HepG2 (cell line): Measurements from ENCODE around the gene JMJD6. TPM values are rescaled to one million over a fixed set of nuclear protein-coding genes. Genes with fewer than 3 reads are reported as not detected.

ENCODE experiments used
- ATAC-seq: fragments of 200-7000 bp; cut with Tn5 transposase; 3 replicates; pipeline ENCODE4 v1.9.1; 2020; ENCODE audit warnings: mild to moderate bottlenecking, moderate library complexity
- BruUV-seq: library from RNA; stranded (reverse); fragments of 400-500 nt; replicated peaks from 2 replicates; lab custom pipeline; 2021; lab: Mats Ljungman, UMichigan
- CTCF ChIA-PET: fragments of 300-600 bp; formaldehyde crosslinking; extraction: SDS; loops from one replicate; lab custom pipeline; 2021; ENCODE audit warnings: low total read pairs, inconsistent platforms, low intra/inter-chr PET ratio; lab: Yijun Ruan, JAX
- POLR2A ChIA-PET: fragments of 350-600 bp; sonication (Branson Sonifier 250); formaldehyde crosslinking; loops from one replicate; lab custom pipeline; 2020; ENCODE audit warnings: antibody characterized with exemption, inconsistent platforms; lab: Yijun Ruan, JAX
- DNase-seq: peaks from one replicate; pipeline ENCODE4 v3.0.0-alpha.2; 2015; ENCODE audit warnings: low spot score
- FAIRE-seq: peaks from 3 replicates; lab custom pipeline; 2011; peaks lifted over from hg19 to GRCh38; lab: Jason Lieb, UNC
- H2AFZ ChIP-seq: one replicate; pipeline ENCODE4 v1.6.1; 2011; ENCODE audit warnings: low read length, inconsistent platforms
- H3K27ac ChIP-seq: fragments of 300-600 bp; 3 replicates; pipeline ENCODE4 v1.8.0; 2011; ENCODE audit warnings: mixed run types, mild to moderate bottlenecking, mixed read lengths, low read length, inconsistent platforms; ENCODE audit not compliant: insufficient read depth; ENCODE audit errors: extremely low read length
- H3K27me3 ChIP-seq, 2 experiments: fragments of 200-600 bp in 1 of 2; 2 replicates in 1 of 2; 3 replicates in 1 of 2; pipeline versions ENCODE4 v1.6.0 to v1.8.0; 2011; ENCODE audit warnings: low read length in 2 of 2, mild to moderate bottlenecking in 2 of 2, moderate library complexity in 2 of 2, inconsistent platforms in 1 of 2; ENCODE audit not compliant: insufficient read depth in 2 of 2, control insufficient read depth in 1 of 2
- H3K36me3 ChIP-seq, 2 experiments: fragments of 200-600 bp in 1 of 2; replicated peaks in 1 of 2; 2 replicates in 1 of 2; 3 replicates in 1 of 2; pipeline versions ENCODE4 v1.5.1 to v1.8.0; 2011; ENCODE audit warnings: low read length in 2 of 2, inconsistent platforms in 1 of 2; ENCODE audit not compliant: insufficient read depth in 2 of 2, control insufficient read depth in 1 of 2
- H3K4me1 ChIP-seq: 2 replicates; pipeline ENCODE4 v1.5.1; 2012; ENCODE audit warnings: low read length, inconsistent platforms; ENCODE audit not compliant: insufficient read depth
- H3K4me2 ChIP-seq: 2 replicates; pipeline ENCODE4 v1.6.0; 2011; ENCODE audit warnings: low read depth, low read length, inconsistent platforms
- H3K4me3 ChIP-seq, 3 experiments: fragments of 200-600 bp in 1 of 3; sonication (generic), shearing (Covaris generic) in 1 of 3; replicated peaks in 1 of 3; 2 replicates each; pipeline ENCODE4 v1.5.1; 2011 to 2016; ENCODE audit warnings: low read length in 3 of 3, inconsistent platforms in 2 of 3, low read depth in 2 of 3, mild to moderate bottlenecking in 2 of 3, control low read depth in 1 of 3, mixed read lengths in 1 of 3; ENCODE audit not compliant: insufficient read depth in 1 of 3
- H3K79me2 ChIP-seq: one replicate; pipeline ENCODE4 v1.6.1; 2011; ENCODE audit warnings: low read length, inconsistent platforms; ENCODE audit not compliant: insufficient read depth
- H3K9ac ChIP-seq: 2 replicates; pipeline ENCODE4 v1.6.0; 2011; ENCODE audit warnings: mild to moderate bottlenecking, low read depth, low read length, inconsistent platforms; ENCODE audit not compliant: insufficient read depth
- H3K9me3 ChIP-seq: 2 replicates; pipeline ENCODE4 v1.5.1; 2012; ENCODE audit warnings: mild to moderate bottlenecking, low read length
- H4K20me1 ChIP-seq: 2 replicates; pipeline ENCODE4 v1.6.0; 2011; ENCODE audit warnings: inconsistent platforms, mild to moderate bottlenecking, low read length, moderate library complexity; ENCODE audit not compliant: insufficient read depth
- BATF2 ChIP-seq: sonication (generic); formaldehyde crosslinking; IDR thresholded peaks from 2 replicates; pipeline ENCODE4 v1.8.0; 2022; ENCODE audit warnings: mild to moderate bottlenecking, missing genetic modification reagents, moderate library complexity
- RBM22 ChIP-seq: fragments of 200-400 bp; formaldehyde crosslinking; optimal IDR thresholded peaks from 2 replicates; pipeline ENCODE3; 2017; ENCODE audit warnings: mild to moderate bottlenecking, low read length, moderate library complexity
- ZNF318 ChIP-seq: sonication (generic); formaldehyde crosslinking; IDR thresholded peaks from 2 replicates; pipeline ENCODE4 v1.4.0; 2020; ENCODE audit warnings: mild to moderate bottlenecking, missing genetic modification reagents
- ZNF337 ChIP-seq: sonication (generic); formaldehyde crosslinking; IDR thresholded peaks from 2 replicates; pipeline ENCODE4 v1.5.1; 2020; ENCODE audit warnings: missing genetic modification reagents, low read depth, mild to moderate bottlenecking, borderline replicate concordance
- ZNF703 ChIP-seq: sonication (generic); formaldehyde crosslinking; IDR thresholded peaks from 2 replicates; pipeline ENCODE4 v1.5.1; 2020; ENCODE audit warnings: missing genetic modification reagents, mild to moderate bottlenecking, moderate library complexity, borderline replicate concordance
- WGBS: methylation state at CpG from one replicate; pipeline ENCODE4 v1.1.6; 2017; ENCODE audit warnings: low lambda C conversion rate; 5-methylcytosine and 5-hydroxymethylcytosine counted together
- in situ Hi-C: cut with HindIII; loops from 2 replicates; pipeline ENCODE4 v1.10.0; 2017; ENCODE audit warnings: low pct_unique_long_range_greater_than_20kb; ENCODE audit not compliant: extremely low pct_ligation_motif_present
- intact Hi-C: fragments of 100-400 bp; cut with micrococcal nuclease; formaldehyde crosslinking; loops from one replicate; pipeline ENCODE4 v1.10.0; 2022; ENCODE audit not compliant: unreplicated experiment
- polyA plus RNA-seq, 8 experiments: library from polyadenylated mRNA; depleted of rRNA in 3 of 8; stranded (reverse) in 7 of 8; unstranded in 1 of 8; fragments of >200 nt; fragmentation: Illumina TruSeq in 4 of 8; extraction: Trizol in 4 of 8; gene quantifications; 2 replicates each; pipeline versions ENCODE4 v1.2.1 to v1.2.3, GENCODE V29; 2011 to 2016; ENCODE audit warnings: low read depth in 4 of 8, missing spikeins in 1 of 8, mixed read lengths in 1 of 8; ENCODE audit not compliant: insufficient read depth in 1 of 8
- total RNA-seq, 5 experiments: library from RNA; depleted of rRNA; stranded (reverse); fragments of >200 nt; fragmentation: Illumina TruSeq; extraction: Trizol; gene quantifications; 2 replicates each; pipeline ENCODE4 v1.2.3, GENCODE V29; 2016; ENCODE audit warnings: low read depth in 1 of 5

Gene JMJD6
- total and polyA plus RNA-seq, 2 of the 13 experiments (the other 11 are each of a cell fraction or from before 2014, with no cell fraction given) = 33.6 to 41.0 TPM

DNA sequence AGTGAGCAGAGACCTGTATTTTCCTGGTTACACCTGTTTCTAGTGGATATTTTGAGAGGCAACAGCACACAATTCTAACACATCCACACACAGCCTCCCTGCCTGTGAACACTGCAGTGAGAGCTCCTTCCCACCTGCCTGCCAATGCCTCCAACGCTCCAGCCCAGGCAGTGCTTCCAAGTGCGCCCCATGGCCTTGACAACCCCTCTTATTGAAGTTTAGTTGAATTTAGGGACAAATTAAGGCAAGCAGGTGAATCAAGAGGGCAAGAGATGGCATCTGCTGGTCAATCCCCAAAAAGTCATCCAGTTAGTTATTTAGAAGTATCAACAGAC, 10.9 kb downstream of the JMJD6 start:
- no peaks in the 10 kb centered on the region for H3K9me3 ChIP-seq
- ATAC-seq = no peak
- H2AFZ ChIP-seq = no peak overlapping the region
- DNase-seq = no peak
- H4K20me1 ChIP-seq = no peaks in the 10 kb centered on the region; the same call in 1 of the 2 replicates
- H3K4me3 ChIP-seq = no peak overlapping the region
- BruUV-seq = no TSS peak
- peaks cover 25 to 64% of the 10 kb centered on the region in 2 experiments for H3K36me3 ChIP-seq
- H3K4me2 ChIP-seq = no peak overlapping the region
- in situ Hi-C loops (loop anchor here (5.0 kb wide), 1 partner anchor 33 kb away; no protein-coding TSS in a partner anchor), intact Hi-C loops (loop anchor here (2.0 kb wide), 1 partner anchor 43 kb away; no protein-coding TSS in a partner anchor)
- H3K4me1 ChIP-seq = peaks cover 21% of the 10 kb centered on the region
- H3K9ac ChIP-seq = no peak overlapping the region
- CTCF ChIA-PET = interaction anchor here (0.7 to 2.2 kb wide), 3 partner anchors 32 to 193 kb away, joined by 4 to 17 read pairs (median 4); no protein-coding TSS in a partner anchor
- no peaks in the 10 kb centered on the region for H3K79me2 ChIP-seq
- 92% methylated on average over 2 of the region's 2 CpGs for WGBS
- no peaks in the 10 kb centered on the region for H3K27me3 ChIP-seq
- TF ChIP-seq ZNF703 (CRISPR knock-in tag) = no peak
- TF ChIP-seq RBM22 = peak; percentile 21
- TF ChIP-seq, all 625 proteins: peak for 1
- POLR2A ChIA-PET = no interaction called here
- FAIRE-seq = no peak
- no peak overlapping the region for H3K27ac ChIP-seq

- no TSS peak for BruUV-seq
- Histone ChIP-seq H3K4me3 (no peak overlapping the region), H3K4me2 (no peak overlapping the region), H3K9me3 (no peaks in the 10 kb centered on the region), H3K27ac (no peak overlapping the region), H2AFZ (no peak overlapping the region), H3K9ac (no peak overlapping the region), H4K20me1 (no peaks in the 10 kb centered on the region; the same call in 1 of the 2 replicates), H3K79me2 (no peaks in the 10 kb centered on the region), H3K27me3 (no peaks in the 10 kb centered on the region), H3K4me1 (peaks cover 22% of the 10 kb centered on the region), H3K36me3 (peaks cover 23 to 59% of the 10 kb centered on the region in 2 experiments)
- POLR2A ChIA-PET = no interaction called here
- 38% methylated on average over 4 of the region's 4 CpGs for WGBS
- DNase-seq (no peak), FAIRE-seq (peak; percentile 43), ATAC-seq (peak; percentile 14; the same call in 2 of the 3 replicates)
- CTCF ChIA-PET = interaction anchor here (0.7 to 2.2 kb wide), 3 partner anchors 32 to 192 kb away, joined by 4 to 17 read pairs (median 4); no protein-coding TSS in a partner anchor
- intact Hi-C loops = loop anchor here (2.0 kb wide), 1 partner anchor 42 kb away; no protein-coding TSS in a partner anchor
- in situ Hi-C loops = loop anchor here (5.0 kb wide), 1 partner anchor 33 kb away; no protein-coding TSS in a partner anchor
- TF ChIP-seq ZNF318 (CRISPR knock-in tag) (no peak), ZNF337 (CRISPR knock-in tag) (no peak), BATF2 (CRISPR knock-in tag) (no peak)
These were observed 11.4 kb downstream of the JMJD6 start for GRCh38 chr17:76714822-76715495.
